ENCODE data around the gene NRSN2. TPM values are rescaled to one million over a fixed set of nuclear protein-coding genes. Genes with fewer than 3 reads are reported as not detected.

NRSN2 gene
- total and polyA plus RNA-seq, 2 of the 4 experiments (the other 2 are of a cell fraction) = 9.9 to 101 TPM

GRCh38 chr20:305745-306144, 41.2 kb upstream of the NRSN2 start:
- H2AK9ac ChIP-seq (replicated peaks; ENCODE audit: low read depth, low read length, poor library complexity) = no peak overlapping the region
- H2BK15ac ChIP-seq (ENCODE audit: low read depth, low read length) = no peak overlapping the region
- in situ Hi-C loops (cut with MboI; ENCODE audit: low sequenced_read_pairs) (no loop called here), dilution Hi-C loops (cut with HindIII; ENCODE audit: low sequenced_read_pairs, unreplicated experiment) (no loop called here), intact Hi-C loops (cut with micrococcal nuclease) (no loop called here)
- peaks cover 8% of the 10 kb centered on the region for H4K20me1 ChIP-seq (ENCODE audit: insufficient read depth, low read length)
- H3K56ac ChIP-seq (ENCODE audit: extremely low read depth, insufficient read depth, low read length) = no peak overlapping the region
- H3K36me3 ChIP-seq (ENCODE audit: control insufficient read depth, insufficient read depth, low read length) = 0 out of 2 replicates have a peak, but pooled peaks cover 2% of the 10 kb centered on the region
- no peak overlapping the region for H2BK120ac ChIP-seq (ENCODE audit: low read depth, low read length)
- WGBS, 2 experiments (ENCODE audit: extremely low coverage in 2 of 2, insufficient read length in 1 of 2) = 90% methylated on average over 2 of the region's 11 CpGs; no CpG with 5 or more reads in 1 of the 2 experiments
- BruUV-seq (replicated peaks) = no TSS peak
- H3K18ac ChIP-seq (ENCODE audit: low read depth, low read length) = no peak overlapping the region
- ATAC-seq (ENCODE audit: low read depth) = no peak
- H3K9me1 ChIP-seq (ENCODE audit: insufficient read depth, low read length) = peaks cover 18% of the 10 kb centered on the region
- ChIA-PET CTCF (no interaction called here), POLR2A (ENCODE audit: unreplicated experiment) (no interaction called here)
- no peaks in the 10 kb centered on the region for H3K27me3 ChIP-seq (ENCODE audit: control insufficient read depth, insufficient read depth, low read length)
- H4K5ac ChIP-seq (ENCODE audit: low read depth, low read length) = no peak overlapping the region
- no peak overlapping the region for H2AK5ac ChIP-seq (ENCODE audit: low read depth, low read length)
- no peak overlapping the region for H3K27ac ChIP-seq (ENCODE audit: insufficient read depth, low read length)
- H3K79me1 ChIP-seq (ENCODE audit: low read depth in 1 of 2, low read length in 2 of 2) = peaks cover 15 to 28% of the 10 kb centered on the region in 2 experiments
- no peaks in the 10 kb centered on the region for H3K9me3 ChIP-seq (ENCODE audit: control insufficient read depth, insufficient read depth, low read length)
- DNase-seq = no peak
- H3K4me1 ChIP-seq (ENCODE audit: control insufficient read depth, insufficient read depth, low read length) = peaks cover 17% of the 10 kb centered on the region
- no peak overlapping the region for H4K8ac ChIP-seq (ENCODE audit: low read depth in 2 of 2, low read length in 2 of 2)
- H4K91ac ChIP-seq (ENCODE audit: insufficient read depth, low read depth, low read length) = no peak overlapping the region
- H3K4me2 ChIP-seq (ENCODE audit: low read depth, low read length) = no peak overlapping the region
- H3K4ac ChIP-seq (ENCODE audit: low read depth, low read length) = no peak overlapping the region
- no peak overlapping the region for H2AFZ ChIP-seq (replicated peaks; ENCODE audit: low read length, poor library complexity)
- H2BK5ac ChIP-seq (ENCODE audit: low read depth, low read length, poor library complexity, severe bottlenecking) = no peak overlapping the region
- H3K9ac ChIP-seq (ENCODE audit: low read depth, low read length) = no peak overlapping the region
- H3K14ac ChIP-seq (replicated peaks; ENCODE audit: low read depth, low read length) = no peak overlapping the region
- no peak for TF ChIP-seq NFE2L2 (IDR thresholded peaks at IDR 0.05; ENCODE audit: low read depth, low read length)
- TF ChIP-seq RAD21 (IDR thresholded peaks at IDR 0.05; ENCODE audit: low read length) = no peak
- TF ChIP-seq POLR2A (IDR thresholded peaks at IDR 0.05; ENCODE audit: low read depth, low read length) = no peak
- TF ChIP-seq ELK1 (IDR thresholded peaks at IDR 0.05; ENCODE audit: borderline replicate concordance, low read depth, low read length) = no peak
- TF ChIP-seq MAZ (IDR thresholded peaks at IDR 0.05; ENCODE audit: borderline replicate concordance, low read depth, low read length) = no peak
- no peak for TF ChIP-seq BHLHE40 (IDR thresholded peaks at IDR 0.05; ENCODE audit: low read depth, low read length)
- TF ChIP-seq FOS (IDR thresholded peaks at IDR 0.05; ENCODE audit: low read depth, low read length) = no peak
- no peak for TF ChIP-seq MAFK (IDR thresholded peaks at IDR 0.05; ENCODE audit: low read depth, low read length)
- no peak for TF ChIP-seq RCOR1 (IDR thresholded peaks at IDR 0.05; ENCODE audit: insufficient replicate concordance, low read length)
- TF ChIP-seq MXI1 (IDR thresholded peaks at IDR 0.05; ENCODE audit: borderline replicate concordance, low read depth, low read length) = no peak
- TF ChIP-seq CEBPB (IDR thresholded peaks at IDR 0.05; ENCODE audit: low read depth, low read length) = no peak
- no peak for TF ChIP-seq CHD1 (IDR thresholded peaks at IDR 0.05; ENCODE audit: low read depth, low read length)
- H2BK20ac ChIP-seq (ENCODE audit: low read depth, low read length) = no peak overlapping the region
- H3K4me3 ChIP-seq (ENCODE audit: insufficient read depth, low read depth, low read length) = no peak overlapping the region
- H3K23ac ChIP-seq (ENCODE audit: low read depth, low read length) = no peak overlapping the region

All from IMR-90 (cell line).